ENCODE results near the gene RBM24.

- TF ChIP-seq CTCF (IDR thresholded peaks at IDR 0.05) (no peak), POLR2AphosphoS5 (IDR thresholded peaks at IDR 0.05) (no peak), POLR2A (IDR thresholded peaks at IDR 0.05) (no peak), EP300 (IDR thresholded peaks at IDR 0.05) (no peak)
Measured at GRCh38 chr6:17305219-17306001, 24.2 kb downstream of the RBM24 start.

All from suprapubic skin (tissue), 4 donors.